Astrocyte of the hippocampus (primary cell): Measurements from ENCODE around the gene TPSAB1.
"Not testable (repeated sequence)": the region's sequence is repeated elsewhere in the genome, so short reads cannot be mapped to it uniquely, and the experiment has no call there.

Source experiments
- DNase-seq: peaks from one replicate; pipeline ENCODE4 v3.0.0; 2011; ENCODE audit warnings: low read depth, low spot score

The TPSAB1 gene

DNA sequence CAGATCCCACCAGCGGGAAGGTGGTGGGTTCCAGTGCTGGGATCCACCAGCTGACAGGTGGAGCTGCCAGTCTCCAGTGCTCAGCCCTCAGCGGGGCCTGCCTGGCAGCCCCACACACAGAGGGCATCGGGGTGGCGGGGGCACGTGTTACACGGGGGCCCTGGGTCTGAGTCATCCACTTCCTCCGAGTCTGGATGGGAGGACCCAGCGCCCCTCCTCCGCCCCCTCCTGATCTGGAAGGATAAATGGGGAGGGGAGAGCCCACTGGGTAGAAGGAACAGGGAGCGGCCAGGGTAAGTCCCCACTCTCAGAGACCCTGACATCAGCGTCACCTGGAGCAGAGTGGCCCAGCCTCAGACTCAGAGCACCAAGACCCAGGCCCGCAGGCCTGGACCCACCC is at the start of gene TPSAB1:
TSS of gene TPSAB1 (plus strand) at position 270 of the 400 bp plus-strand sequence. CDS start 234 bp downstream, outside the sequence.
- DNase-seq, result not testable (repeated sequence)

DNA sequence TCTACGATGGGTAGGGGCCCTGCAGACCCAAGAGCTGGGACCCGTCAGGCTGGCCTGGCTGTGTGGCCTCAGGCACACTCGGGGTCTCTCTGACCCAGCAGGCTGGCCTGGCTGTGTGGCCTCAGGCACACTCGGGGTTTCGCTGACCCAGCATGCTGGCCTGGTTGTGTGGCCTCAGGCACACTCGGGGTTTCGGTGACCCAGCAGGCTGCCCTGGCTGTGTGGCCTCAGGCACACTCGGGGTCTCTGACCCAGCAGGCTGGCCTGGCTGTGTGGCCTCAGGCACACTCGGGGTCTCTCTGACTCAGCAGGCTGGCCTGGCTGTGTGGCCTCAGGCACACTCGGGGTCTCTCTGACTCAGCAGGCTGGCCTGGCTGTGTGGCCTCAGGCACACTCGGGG is 49.7 kb upstream of the TPSAB1 start:
- DNase-seq, result not testable (repeated sequence)

DNA sequence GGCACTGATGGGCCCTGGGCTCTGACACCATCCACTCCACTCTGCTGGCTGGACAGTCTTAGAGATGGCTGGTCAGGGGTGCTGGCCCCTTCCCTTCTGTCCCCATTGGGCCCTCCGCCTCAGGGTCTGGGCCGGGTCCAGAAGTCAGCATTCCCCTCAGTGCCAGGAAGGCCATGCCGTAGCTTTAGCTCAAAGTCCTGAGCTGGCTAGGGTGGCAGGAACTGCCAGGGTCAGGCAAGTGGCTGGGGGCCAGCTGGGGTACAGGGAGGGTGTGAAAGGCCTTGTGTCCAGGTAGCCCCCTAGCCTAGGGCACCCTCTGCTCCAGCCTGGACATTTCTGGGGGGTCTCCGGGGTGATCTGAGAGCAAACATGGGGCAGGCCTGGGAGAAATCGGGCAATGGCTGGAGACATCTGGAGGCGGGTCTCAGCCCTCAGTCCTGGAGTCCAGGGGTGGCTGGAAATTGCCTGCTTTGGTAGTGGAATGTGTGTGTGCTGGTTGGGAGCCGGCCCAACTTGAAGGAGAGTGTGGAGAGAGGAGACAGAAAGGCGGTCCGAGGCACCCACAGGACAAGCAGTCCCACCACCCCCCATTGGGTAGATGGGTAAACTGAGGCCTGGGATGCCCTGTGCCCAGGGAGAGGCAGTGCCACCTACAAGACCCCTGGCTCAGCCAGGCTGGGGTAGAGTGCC is 48.0 kb upstream of the TPSAB1 start:
- DNase-seq, result no peak

DNA sequence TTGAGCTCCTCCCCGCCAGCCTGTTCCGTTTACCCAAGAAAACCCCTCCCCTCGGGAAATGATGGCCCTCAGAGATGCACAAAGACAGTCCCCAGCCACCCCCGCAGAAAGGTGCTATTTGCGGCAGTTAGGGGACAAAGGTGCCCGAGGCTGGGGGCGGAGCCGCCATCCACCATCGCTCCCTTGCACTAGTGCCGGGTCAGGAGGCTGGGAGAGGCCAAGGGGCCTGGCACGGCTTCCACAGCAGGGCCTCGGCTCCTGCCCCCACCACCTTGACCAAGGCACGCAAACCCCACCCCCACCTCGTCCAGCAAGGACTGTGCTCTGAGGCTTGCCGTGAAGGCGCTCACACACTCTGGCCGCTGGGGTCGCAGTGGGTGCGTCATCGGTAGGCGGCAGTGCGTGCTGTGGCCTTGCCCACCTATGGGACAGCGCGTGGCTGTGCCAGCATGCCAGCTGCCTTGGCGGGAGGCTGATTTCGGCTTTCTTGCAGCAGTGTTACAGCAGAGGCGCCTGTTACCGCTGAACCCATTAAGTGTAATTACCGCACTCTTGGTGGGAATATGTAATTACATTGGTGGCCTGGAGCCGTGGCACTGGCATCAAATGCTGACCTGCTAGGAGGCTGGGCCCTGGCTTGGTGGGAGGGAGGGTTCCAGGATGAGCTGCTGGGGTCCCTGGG is 47.2 kb upstream of the TPSAB1 start:
- no peak for DNase-seq

DNA sequence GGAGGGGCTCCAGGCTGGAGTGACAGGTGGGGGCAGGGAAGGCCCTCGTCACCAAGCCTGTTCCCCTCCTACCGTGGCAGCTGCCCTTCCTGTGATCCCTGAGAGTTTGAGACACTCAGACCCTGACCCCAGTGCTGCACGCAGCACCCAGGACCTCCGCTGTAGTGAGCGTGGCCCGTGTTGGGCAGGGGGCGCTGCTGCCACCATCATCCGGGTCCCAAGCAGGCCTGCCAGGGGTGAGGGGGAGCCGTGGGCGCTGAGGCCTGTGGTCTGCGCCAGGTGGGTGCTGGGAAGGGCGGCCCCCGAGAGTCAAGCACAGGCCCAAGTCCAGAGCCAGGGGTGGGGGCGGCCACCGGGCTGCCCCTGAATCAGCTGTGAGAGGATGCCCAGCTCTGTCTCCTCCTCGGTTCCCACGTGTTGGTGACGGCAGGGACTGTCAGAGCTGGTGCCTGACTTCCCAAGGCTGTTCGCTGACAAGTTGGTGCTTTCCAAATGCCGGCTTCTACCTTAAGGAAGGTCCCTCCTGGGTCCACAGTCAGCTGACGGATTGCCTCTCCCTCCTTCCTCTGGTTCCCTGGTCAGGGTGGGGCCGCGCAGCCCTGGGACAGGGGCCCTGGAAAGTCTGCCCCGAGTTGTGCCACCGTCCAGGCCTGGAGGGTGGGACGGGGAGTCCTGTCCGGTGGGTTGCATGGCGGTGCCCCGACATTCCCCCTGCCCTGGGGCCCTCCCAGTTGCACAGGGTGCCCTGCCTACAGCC is 46.5 kb upstream of the TPSAB1 start:
- no peak for DNase-seq

DNA sequence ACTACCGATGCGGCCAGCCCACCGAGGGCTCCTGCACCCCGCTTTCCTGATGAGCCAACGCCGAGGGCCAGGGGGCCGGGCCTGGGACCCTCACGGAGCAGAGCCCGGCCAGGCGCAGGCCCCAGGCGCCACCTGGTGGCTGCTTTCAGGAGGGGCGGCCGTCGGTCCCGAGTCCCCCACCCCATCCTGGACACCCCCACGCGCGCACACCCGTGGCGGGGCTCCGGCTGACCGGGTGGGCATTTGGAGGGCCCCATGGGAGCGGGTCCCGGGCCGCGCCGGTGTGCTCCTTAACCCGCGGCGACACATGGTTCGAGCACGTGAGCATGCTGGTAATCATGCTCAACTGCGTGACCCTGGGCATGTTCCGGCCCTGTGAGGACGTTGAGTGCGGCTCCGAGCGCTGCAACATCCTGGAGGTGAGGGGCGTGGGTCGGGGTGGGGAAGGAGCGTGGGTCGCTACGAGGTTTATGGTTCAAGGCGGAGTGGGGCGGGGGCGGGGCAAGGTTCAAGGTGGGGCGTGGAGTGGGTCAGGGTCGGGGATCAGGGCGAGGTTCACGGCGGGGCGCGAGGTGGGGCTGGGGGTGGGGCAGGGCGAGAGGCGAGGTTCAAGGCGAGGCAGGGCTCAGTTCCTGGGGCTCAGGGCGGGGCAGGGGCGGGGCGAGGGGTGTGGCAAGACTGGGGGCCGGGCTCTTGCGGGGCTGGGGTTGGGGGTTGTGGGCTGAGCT is 45.7 kb upstream of the TPSAB1 start:
- peak; percentile 21 for DNase-seq

DNA sequence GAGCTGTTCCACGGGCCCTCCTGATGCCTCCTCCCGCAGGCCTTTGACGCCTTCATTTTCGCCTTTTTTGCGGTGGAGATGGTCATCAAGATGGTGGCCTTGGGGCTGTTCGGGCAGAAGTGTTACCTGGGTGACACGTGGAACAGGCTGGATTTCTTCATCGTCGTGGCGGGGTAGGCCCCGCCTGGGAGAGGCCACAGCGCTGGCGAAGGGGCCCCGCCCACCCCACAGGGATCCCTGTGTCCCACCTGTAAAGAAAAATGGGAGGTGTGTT is 45.2 kb upstream of the TPSAB1 start:
- no peak for DNase-seq

DNA sequence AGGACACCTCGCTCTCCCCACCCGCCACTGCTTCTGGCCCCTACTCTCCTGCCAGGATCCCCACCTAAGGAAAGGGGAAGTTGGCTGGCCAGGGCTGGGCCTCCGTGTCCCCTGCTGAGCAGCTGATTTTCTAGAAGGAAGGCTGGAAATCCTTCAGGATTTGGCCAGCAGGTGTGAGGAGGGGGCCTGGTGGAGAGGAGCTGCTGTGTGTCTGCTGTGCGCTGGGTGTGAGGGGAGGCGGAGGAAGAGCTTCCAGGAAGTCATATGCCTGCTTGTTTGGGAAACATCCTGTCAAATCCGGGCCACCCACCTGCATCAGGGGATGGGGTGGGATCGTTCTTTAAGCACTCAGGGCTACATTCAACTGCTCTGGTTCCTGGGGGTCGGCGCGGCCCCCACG is 44.0 kb upstream of the TPSAB1 start:
- DNase-seq, result no peak

DNA sequence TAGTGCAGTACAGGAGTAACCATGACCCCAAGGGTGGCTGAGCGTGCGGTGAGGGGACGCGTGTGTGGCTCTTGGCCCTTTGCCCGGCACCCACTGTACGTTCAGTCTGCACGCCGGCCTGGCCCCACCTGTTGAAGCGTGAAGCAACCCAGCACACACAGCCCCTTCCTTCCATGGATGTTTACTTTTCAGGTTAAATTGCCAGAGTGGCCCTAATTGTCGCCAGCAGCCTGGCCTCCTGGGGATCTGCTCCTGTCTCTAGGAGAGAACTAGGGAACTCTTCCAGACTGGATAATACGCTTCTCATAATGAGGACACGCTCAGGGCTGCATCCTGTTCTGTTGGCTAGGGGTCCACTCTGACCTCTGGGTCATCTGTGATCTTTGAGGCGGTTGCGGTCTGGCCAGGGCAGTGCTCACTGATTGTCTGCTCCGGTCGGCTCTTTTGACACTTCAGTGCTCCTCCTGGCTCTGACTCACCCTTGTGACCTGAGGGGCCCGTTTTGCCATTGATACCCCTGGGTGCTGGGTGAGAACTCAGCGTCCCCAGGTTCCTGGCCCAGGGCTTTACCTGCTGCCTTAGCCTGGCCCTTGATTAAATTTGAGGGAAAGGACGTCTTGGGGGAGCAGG is 43.2 kb upstream of the TPSAB1 start:
- no peak for DNase-seq

DNA sequence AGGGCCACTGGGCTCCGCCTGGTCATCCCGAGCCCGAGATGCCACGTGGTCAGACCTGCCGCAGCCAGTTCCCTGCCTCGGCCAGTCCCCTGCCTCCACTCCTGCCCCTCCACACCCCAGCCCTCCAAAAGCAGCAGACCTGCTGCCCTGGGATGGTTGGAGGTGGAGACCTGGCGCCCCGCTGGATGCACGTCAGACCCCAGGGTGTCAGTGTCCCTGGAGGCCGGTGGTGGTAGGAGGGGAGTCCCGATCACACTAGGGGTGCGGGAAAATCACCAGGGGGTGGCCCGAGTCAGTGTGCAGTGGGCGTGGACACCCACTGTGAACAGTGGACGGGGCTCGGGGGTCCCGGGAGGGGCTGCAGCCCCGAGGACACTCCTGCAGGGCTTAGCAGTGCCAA is 42.3 kb upstream of the TPSAB1 start:
- DNase-seq, result no peak

DNA sequence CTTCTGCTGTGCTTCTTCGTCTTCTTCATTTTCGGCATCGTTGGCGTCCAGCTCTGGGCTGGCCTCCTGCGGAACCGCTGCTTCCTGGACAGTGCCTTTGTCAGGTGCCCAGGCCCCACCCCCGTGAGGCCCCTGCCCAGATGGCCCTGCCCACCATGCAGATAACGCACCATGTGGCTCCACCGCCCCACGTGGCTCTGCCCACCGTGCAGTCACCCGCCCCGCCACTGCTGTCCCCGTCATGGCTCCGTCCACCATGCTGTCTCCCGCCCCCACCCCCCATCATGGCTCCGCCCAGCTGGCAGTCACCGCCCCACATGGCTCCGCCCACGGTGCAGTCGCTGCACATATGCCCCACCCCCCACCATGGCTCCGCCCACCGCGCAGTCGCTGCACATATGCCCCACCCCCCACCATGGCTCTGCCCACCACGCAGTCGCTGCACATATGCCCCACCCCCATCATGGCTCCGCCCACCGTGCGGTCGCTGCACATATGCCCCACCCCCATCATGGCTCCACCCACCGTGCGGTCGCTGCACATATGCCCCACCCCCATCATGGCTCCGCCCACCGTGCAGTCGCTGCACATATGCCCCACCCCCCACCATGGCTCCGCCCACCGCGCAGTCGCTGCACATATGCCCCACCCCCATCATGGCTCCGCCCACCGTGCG is 41.7 kb upstream of the TPSAB1 start:
- not testable (repeated sequence) for DNase-seq

DNA sequence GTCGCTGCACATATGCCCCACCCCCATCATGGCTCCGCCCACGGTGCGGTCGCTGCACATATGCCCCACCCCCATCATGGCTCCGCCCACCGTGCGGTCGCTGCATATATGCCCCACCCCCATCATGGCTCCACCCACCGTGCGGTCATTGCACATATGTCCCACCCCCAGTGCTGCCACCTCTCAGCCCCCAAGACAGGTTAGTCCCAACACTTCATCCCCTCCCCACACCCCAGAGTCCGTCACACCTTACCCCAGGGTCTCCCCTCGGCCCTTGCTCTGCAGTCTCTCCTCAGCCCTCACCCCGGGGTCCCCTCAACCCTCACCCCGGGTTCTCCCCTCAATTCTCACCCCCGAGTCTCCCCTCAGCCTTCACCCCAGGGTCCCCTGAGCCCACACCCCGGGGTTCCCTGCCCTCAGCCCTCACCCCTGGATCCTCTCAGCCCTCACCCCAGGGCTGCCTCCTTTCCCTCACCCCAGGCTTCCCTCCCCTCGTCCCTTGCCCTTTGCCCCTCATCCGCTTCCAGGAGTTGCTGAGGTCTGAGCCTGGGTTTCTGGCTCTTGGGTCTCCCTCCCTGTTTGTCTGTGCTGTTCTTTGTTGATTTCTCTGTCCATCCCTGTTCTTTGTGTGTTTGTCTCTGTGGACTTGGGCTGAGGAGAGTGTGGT is 41.0 kb upstream of the TPSAB1 start:
- DNase-seq, result no peak

DNA sequence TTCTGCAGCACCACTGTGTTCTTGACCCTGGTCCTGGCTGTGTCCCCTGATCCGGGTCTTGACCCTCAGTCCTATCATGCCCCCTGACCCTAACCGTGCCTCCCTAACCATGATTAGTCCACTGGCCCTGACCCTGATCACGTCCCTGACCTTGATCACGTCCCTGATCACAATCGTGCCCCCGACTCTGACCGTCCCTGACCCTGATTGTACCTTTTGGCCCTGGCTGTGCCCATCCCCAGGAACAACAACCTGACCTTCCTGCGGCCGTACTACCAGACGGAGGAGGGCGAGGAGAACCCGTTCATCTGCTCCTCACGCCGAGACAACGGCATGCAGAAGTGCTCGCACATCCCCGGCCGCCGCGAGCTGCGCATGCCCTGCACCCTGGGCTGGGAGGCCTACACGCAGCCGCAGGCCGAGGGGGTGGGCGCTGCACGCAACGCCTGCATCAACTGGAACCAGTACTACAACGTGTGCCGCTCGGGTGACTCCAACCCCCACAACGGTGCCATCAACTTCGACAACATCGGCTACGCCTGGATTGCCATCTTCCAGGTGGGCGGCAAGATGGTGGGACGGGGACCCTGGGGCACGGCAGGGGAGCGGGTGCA is 40.4 kb upstream of the TPSAB1 start:
- DNase-seq, result no peak

DNA sequence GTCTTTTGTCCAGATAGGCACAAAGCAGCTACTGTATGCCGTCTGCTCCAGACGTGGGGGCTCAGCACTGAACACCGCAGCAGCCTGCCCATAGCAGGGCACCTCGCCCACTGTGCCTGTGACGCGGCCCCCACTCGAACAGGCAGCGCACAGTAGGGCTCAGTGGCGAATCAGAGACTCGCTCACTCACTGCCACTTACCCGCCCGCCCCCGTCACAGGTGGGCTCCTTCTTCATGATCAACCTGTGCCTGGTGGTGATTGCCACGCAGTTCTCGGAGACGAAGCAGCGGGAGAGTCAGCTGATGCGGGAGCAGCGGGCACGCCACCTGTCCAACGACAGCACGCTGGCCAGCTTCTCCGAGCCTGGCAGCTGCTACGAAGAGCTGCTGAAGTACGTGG is 39.1 kb upstream of the TPSAB1 start:
- DNase-seq, result no peak

DNA sequence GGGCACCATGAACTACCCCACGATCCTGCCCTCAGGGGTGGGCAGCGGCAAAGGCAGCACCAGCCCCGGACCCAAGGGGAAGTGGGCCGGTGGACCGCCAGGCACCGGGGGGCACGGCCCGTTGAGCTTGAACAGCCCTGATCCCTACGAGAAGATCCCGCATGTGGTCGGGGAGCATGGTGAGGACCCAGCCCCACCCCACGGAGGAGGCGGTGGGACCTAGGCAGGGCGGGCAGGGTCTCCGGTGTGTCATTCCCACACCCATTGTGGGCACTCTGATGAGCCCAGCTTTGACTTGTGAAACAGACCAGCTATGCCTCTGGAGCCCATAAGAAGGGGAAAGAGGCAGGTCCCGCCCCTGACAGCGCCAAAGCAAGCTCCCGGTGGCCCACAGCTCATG is 38.2 kb upstream of the TPSAB1 start:
- DNase-seq, result no peak

DNA sequence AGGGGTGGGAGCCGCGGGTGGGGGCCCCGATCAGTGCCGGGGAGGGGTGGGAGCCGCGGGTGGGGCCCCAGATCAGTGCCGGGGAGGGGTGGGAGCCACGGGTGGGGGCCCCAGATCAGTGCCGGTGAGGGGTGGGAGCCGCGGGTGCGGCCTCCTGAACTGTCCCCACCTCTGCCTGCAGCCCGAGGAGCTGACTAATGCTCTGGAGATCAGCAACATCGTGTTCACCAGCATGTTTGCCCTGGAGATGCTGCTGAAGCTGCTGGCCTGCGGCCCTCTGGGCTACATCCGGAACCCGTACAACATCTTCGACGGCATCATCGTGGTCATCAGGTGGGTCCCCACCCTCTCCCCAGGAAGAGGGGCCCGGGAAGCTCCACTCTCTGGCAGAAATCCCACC is 35.6 kb upstream of the TPSAB1 start:
- DNase-seq, result no peak

DNA sequence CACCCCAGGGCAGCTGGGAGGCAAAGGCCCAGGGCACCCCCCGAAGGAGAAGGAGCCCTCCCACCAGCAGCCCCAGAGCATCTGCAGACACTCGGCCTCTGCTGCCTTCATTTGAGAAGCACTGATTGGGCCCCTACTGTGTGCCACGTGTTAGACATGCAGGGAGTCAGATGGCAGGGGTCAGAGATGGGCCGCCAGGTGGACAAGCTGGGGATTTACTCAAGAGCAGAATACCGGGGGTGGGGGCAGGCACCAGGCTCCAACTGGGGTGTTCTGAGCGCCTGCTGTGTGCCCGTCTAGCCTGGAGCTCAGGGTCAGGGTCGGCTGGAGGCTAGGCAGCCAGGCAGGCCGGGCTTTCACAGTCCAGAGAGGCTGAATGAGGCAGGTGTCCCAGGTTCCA is 34.2 kb upstream of the TPSAB1 start:
- DNase-seq, result no peak

DNA sequence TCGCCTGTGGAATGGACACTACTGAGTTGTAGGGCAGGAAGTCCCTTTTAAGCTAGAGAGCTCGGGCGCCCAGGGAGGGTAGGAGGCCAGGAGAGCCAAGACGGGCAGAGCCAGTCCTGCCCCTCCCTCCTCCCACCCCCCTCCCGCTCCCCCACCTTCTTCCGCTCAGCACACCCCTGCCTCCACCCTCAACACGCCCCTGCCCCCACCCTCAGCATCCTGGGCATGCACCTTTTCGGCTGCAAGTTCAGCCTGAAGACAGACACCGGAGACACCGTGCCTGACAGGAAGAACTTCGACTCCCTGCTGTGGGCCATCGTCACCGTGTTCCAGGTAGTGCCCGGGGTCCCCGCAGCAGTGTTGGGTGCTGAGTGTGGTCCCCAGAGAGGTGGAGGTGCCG is 33.7 kb upstream of the TPSAB1 start:
- no peak for DNase-seq

DNA sequence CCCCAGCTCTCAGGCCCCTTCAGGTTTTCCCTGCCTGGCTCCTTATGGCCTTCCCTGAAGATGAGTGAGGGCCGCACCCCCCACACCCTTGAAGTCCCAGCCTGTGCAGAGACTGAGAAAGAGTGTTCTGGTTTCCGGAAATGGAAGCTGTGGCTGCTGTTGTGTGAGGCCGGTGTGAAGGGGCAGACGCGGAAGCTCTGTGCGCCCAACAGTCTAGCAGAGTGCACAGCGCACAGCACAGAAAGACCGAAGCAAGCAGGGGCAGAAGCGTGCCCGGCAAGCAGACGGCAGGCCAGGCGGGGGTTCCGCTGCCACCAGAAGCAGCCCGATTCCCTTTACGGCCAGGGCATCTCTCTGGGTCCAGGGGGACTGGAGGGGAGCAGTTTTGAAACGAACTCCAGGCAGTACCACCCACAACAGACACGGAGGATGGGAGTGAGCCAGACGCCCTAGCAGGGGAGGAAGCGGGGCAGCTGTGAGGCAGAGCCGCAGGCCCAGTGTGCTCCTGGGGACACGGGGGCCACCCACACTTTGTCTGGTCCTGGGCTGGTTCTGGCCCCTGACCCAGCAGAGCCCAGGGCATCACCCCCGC is 32.2 kb upstream of the TPSAB1 start:
- DNase-seq, result no peak

DNA sequence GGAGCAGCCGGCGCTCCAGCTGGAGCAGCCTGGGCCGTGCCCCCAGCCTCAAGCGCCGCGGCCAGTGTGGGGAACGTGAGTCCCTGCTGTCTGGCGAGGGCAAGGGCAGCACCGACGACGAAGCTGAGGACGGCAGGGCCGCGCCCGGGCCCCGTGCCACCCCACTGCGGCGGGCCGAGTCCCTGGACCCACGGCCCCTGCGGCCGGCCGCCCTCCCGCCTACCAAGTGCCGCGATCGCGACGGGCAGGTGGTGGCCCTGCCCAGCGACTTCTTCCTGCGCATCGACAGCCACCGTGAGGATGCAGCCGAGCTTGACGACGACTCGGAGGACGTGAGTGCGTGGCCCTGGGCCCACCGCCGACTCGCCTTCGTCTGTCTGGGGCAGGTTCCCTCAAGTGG is 31.4 kb upstream of the TPSAB1 start:
- no peak for DNase-seq
